ENCODE data around the gene B4GALNT4. TPM values are rescaled to one million over a fixed set of nuclear protein-coding genes. Genes with fewer than 3 reads are reported as not detected.

Gene B4GALNT4
- total and polyA plus RNA-seq, 2 of the 4 experiments (the other 2 are of a cell fraction), result 5.2 to 38.6 TPM

- 83% methylated on average over 15 of the region's 20 CpGs; no CpG with 5 or more reads in 1 of the 2 experiments for WGBS, 2 experiments (ENCODE audit: extremely low coverage in 2 of 2, insufficient read length in 1 of 2)
- in situ Hi-C loops (cut with MboI; ENCODE audit: low sequenced_read_pairs) (no loop called here), intact Hi-C loops (cut with micrococcal nuclease) (no loop called here), dilution Hi-C loops (cut with HindIII; ENCODE audit: low sequenced_read_pairs, unreplicated experiment) (no loop called here)
- Histone ChIP-seq H4K8ac (ENCODE audit: low read depth in 2 of 2, low read length in 2 of 2) (no peak overlapping the region), H3K23ac (ENCODE audit: low read depth, low read length) (no peak overlapping the region), H3K4me3 (ENCODE audit: insufficient read depth, low read depth, low read length) (no peak overlapping the region), H3K9ac (ENCODE audit: low read depth, low read length) (no peak overlapping the region), H2AK9ac (replicated peaks; ENCODE audit: low read depth, low read length, poor library complexity) (peak overlapping the region; percentile 63), H4K91ac (ENCODE audit: insufficient read depth, low read depth, low read length) (no peak overlapping the region), H3K4me2 (ENCODE audit: low read depth, low read length) (no peak overlapping the region), H3K36me3 (ENCODE audit: control insufficient read depth, insufficient read depth, low read length) (no peaks in the 10 kb centered on the region), H3K27ac (ENCODE audit: insufficient read depth, low read length) (no peak overlapping the region), H3K9me1 (ENCODE audit: insufficient read depth, low read length) (0 out of 2 replicates have a peak, but pooled peaks cover 5% of the 10 kb centered on the region), H3K79me1 (ENCODE audit: low read depth in 1 of 2, low read length in 2 of 2) (no peaks in the 10 kb centered on the region), H2BK15ac (ENCODE audit: low read depth, low read length) (no peak overlapping the region), H3K4ac (ENCODE audit: low read depth, low read length) (no peak overlapping the region), H3K4me1 (ENCODE audit: control insufficient read depth, insufficient read depth, low read length) (peaks cover 14% of the 10 kb centered on the region), H2BK120ac (ENCODE audit: low read depth, low read length) (no peak overlapping the region), H3K9me3 (ENCODE audit: control insufficient read depth, insufficient read depth, low read length) (no peaks in the 10 kb centered on the region), H3K56ac (ENCODE audit: extremely low read depth, insufficient read depth, low read length) (no peak overlapping the region), H4K5ac (ENCODE audit: low read depth, low read length) (no peak overlapping the region), H3K27me3 (ENCODE audit: control insufficient read depth, insufficient read depth, low read length) (peaks cover 43% of the 10 kb centered on the region), H3K18ac (ENCODE audit: low read depth, low read length) (no peak overlapping the region), H2BK20ac (ENCODE audit: low read depth, low read length) (no peak overlapping the region), H2BK5ac (ENCODE audit: low read depth, low read length, poor library complexity, severe bottlenecking) (no peak overlapping the region), H3K14ac (replicated peaks; ENCODE audit: low read depth, low read length) (no peak overlapping the region), H2AK5ac (ENCODE audit: low read depth, low read length) (no peak overlapping the region), H4K20me1 (ENCODE audit: insufficient read depth, low read length) (no peaks in the 10 kb centered on the region), H2AFZ (replicated peaks; ENCODE audit: low read length, poor library complexity) (no peak overlapping the region)
- BruUV-seq (replicated peaks), result no TSS peak
- DNase-seq (no peak), ATAC-seq (ENCODE audit: low read depth) (no peak)
- ChIA-PET POLR2A (ENCODE audit: unreplicated experiment) (no interaction called here), CTCF (no interaction called here)
- TF ChIP-seq CHD1 (IDR thresholded peaks at IDR 0.05; ENCODE audit: low read depth, low read length), result no peak
- no peak for TF ChIP-seq RFX5 (IDR thresholded peaks at IDR 0.05; ENCODE audit: low read depth, low read length)
- TF ChIP-seq SMC3 (IDR thresholded peaks at IDR 0.05; ENCODE audit: low read depth, low read length), result no peak
- TF ChIP-seq MAFK (IDR thresholded peaks at IDR 0.05; ENCODE audit: low read depth, low read length), result no peak
- TF ChIP-seq MAZ (IDR thresholded peaks at IDR 0.05; ENCODE audit: borderline replicate concordance, low read depth, low read length), result no peak
- no peak for TF ChIP-seq RAD21 (IDR thresholded peaks at IDR 0.05; ENCODE audit: low read length)
- TF ChIP-seq POLR2A (IDR thresholded peaks at IDR 0.05; ENCODE audit: low read depth, low read length), result no peak
- no peak for TF ChIP-seq MXI1 (IDR thresholded peaks at IDR 0.05; ENCODE audit: borderline replicate concordance, low read depth, low read length)
- no peak for TF ChIP-seq ELK1 (IDR thresholded peaks at IDR 0.05; ENCODE audit: borderline replicate concordance, low read depth, low read length)
- TF ChIP-seq FOS (IDR thresholded peaks at IDR 0.05; ENCODE audit: low read depth, low read length), result no peak
- no peak for TF ChIP-seq BHLHE40 (IDR thresholded peaks at IDR 0.05; ENCODE audit: low read depth, low read length)
- TF ChIP-seq CTCF (conservative IDR thresholded peaks at IDR 0.05; ENCODE audit: low read depth, low read length), result no peak
- TF ChIP-seq CEBPB (IDR thresholded peaks at IDR 0.05; ENCODE audit: low read depth, low read length), result no peak
- TF ChIP-seq NFE2L2 (IDR thresholded peaks at IDR 0.05; ENCODE audit: low read depth, low read length), result no peak
- TF ChIP-seq RCOR1 (IDR thresholded peaks at IDR 0.05; ENCODE audit: insufficient replicate concordance, low read length), result no peak
- TF ChIP-seq USF2 (IDR thresholded peaks at IDR 0.05; ENCODE audit: low read depth, low read length), result no peak
Measured at GRCh38 chr11:419248-420005, 50.1 kb downstream of the B4GALNT4 start.
